ENCODE measurements around the gene CENPF.

CENPF gene

DNA sequence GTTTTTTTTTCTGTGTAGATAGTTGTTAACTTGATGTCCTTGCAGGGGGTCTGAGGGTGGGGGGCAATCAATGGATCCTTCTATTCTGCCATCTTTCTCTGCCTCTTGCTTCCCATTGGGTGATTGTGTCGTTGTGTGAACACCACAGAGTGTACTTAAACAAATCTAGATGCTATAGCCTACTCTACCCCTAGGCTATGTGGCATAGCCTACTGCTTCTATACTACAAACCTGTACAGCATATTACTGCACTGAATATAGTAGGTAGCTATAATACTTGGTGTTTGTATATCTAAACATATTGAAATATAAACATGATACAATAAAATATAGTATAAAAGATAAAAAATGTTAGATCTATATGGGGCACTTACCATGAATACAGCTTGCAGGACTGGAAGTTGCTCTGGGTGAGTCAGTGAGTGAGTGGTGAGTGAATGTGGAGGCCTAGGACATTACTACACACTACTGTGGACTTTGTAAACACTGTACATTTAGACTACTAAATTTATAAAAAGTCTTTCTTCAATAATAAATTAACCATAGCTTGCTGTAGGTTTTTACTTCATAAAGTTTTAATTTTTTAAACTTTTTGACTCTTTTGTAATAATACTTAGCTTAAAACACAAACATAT, 105.4 kb downstream of the CENPF start:
- DNase-seq (ENCODE audit: low spot score), result peak; percentile 7

DNA sequence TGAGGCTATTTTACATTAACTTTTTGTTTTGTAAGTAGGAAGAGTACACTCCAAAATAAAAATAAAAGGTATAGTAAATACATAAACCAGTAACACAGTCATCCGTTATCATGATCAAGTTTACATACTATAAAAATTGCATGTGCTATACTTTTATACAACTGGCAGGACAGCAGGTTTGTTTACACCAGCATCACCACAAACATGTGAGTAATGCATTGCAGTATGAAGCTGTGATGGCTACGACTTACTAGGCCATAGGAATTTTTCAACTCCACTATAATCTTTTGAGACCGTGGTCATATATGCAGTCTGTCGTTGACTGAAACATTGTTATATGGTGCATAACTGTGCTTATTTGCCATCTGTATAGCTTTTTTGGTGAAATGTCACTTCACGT, 106.2 kb downstream of the CENPF start:
- no peak for DNase-seq (ENCODE audit: low spot score)

DNA sequence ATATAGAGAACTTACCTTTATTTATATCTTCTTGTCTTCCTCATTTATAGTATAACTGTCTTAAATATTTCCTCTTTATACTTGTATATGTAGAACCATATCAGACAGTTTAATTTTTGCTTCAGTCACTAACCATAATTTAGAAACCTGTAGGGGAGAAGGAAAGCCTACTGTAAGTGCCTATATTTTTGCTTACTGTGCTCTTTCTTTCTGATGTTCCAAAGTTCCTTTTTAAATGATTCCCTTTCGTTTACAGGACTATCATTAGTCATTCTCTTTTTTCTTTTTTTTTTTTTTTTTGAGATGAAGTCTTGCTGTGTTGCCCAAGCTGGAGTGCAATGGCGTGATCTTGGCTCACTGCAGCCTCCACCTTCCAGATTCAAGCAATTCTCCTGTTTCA, 109.7 kb downstream of the CENPF start:
- DNase-seq (ENCODE audit: low spot score), result no peak

Data from RKO (cell line).